ENCODE data around the gene AKR1E2.

AKR1E2 gene

GRCh38 chr10:4844864-4845263 lies 18.9 kb downstream of the AKR1E2 start:
- no peak for DNase-seq (ENCODE audit: low read depth, low spot score)
- no peak overlapping the region for H3K4me3 ChIP-seq (ENCODE audit: low read depth, low read length)
- TF ChIP-seq CTCF (IDR thresholded peaks at IDR 0.05; ENCODE audit: low read depth, low read length) = no peak
- in situ Hi-C loops (cut with HindIII; ENCODE audit: low sequenced_read_pairs) = no loop called here

GRCh38 chr10:4845766-4846165 lies 19.8 kb downstream of the AKR1E2 start:
- TF ChIP-seq CTCF (IDR thresholded peaks at IDR 0.05; ENCODE audit: low read depth, low read length) = no peak
- H3K4me3 ChIP-seq (ENCODE audit: low read depth, low read length) = no peak overlapping the region
- DNase-seq (ENCODE audit: low read depth, low spot score) = no peak
- in situ Hi-C loops (cut with HindIII; ENCODE audit: low sequenced_read_pairs) = no loop called here

- no peak for TF ChIP-seq CTCF (IDR thresholded peaks at IDR 0.05; ENCODE audit: low read depth, low read length)
- in situ Hi-C loops (cut with HindIII; ENCODE audit: low sequenced_read_pairs) = no loop called here
- no peak for DNase-seq (ENCODE audit: low read depth, low spot score)
- no peak overlapping the region for H3K4me3 ChIP-seq (ENCODE audit: low read depth, low read length)
Observed at GRCh38 chr10:4846775-4847174, 20.8 kb downstream of the AKR1E2 start.

GRCh38 chr10:4847561-4848355 lies 21.8 kb downstream of the AKR1E2 start:
- no peak overlapping the region for H3K4me3 ChIP-seq (ENCODE audit: low read depth, low read length)
- DNase-seq (ENCODE audit: low read depth, low spot score) = peak; percentile 85
- TF ChIP-seq CTCF (IDR thresholded peaks at IDR 0.05; ENCODE audit: low read depth, low read length) = no peak
- in situ Hi-C loops (cut with HindIII; ENCODE audit: low sequenced_read_pairs) = no loop called here

GRCh38 chr10:4848356-4849041 lies 22.5 kb downstream of the AKR1E2 start:
- H3K4me3 ChIP-seq (ENCODE audit: low read depth, low read length) = no peak overlapping the region
- TF ChIP-seq CTCF (IDR thresholded peaks at IDR 0.05; ENCODE audit: low read depth, low read length) = no peak
- no peak for DNase-seq (ENCODE audit: low read depth, low spot score)
- in situ Hi-C loops (cut with HindIII; ENCODE audit: low sequenced_read_pairs) = no loop called here

GRCh38 chr10:4849042-4849402 lies 23.0 kb downstream of the AKR1E2 start:
- in situ Hi-C loops (cut with HindIII; ENCODE audit: low sequenced_read_pairs) = no loop called here
- no peak for DNase-seq (ENCODE audit: low read depth, low spot score)
- no peak overlapping the region for H3K4me3 ChIP-seq (ENCODE audit: low read depth, low read length)
- no peak for TF ChIP-seq CTCF (IDR thresholded peaks at IDR 0.05; ENCODE audit: low read depth, low read length)

Measured in astrocyte of the spinal cord (primary cell).